ENCODE results near the gene VPS11.

- TF ChIP-seq POLR2AphosphoS5 (IDR thresholded peaks at IDR 0.05): no peak
- no peak for TF ChIP-seq POLR2A (IDR thresholded peaks at IDR 0.05)
- TF ChIP-seq CTCF (IDR thresholded peaks at IDR 0.05): no peak
Observed at GRCh38 chr11:119026970-119027369, 40.6 kb upstream of the VPS11 start.
